HEK293 (cell line): ENCODE measurements around the gene UTP11.

Experiments used
- IKZF3 ChIP-seq: fragments of 450-650 bp; IDR thresholded peaks from 2 replicates; pipeline ENCODE4 v1.5.0; 2018; ENCODE audit warnings: missing biosample characterization, mild to moderate bottlenecking, missing genetic modification characterization, moderate library complexity
- SCRT2 ChIP-seq: fragments of 450-650 bp; formaldehyde crosslinking; IDR thresholded peaks from 2 replicates; pipeline ENCODE4 v1.5.1; 2016; ENCODE audit warnings: missing biosample characterization, missing genetic modification characterization
- SETDB1 ChIP-seq: IDR thresholded peaks from one replicate; pipeline ENCODE4 v1.6.1; 2017; ENCODE audit warnings: mild to moderate bottlenecking, low read length, moderate library complexity, mixed read lengths; ENCODE audit not compliant: insufficient read length
- SP2 ChIP-seq: fragments of 450-650 bp; formaldehyde crosslinking; IDR thresholded peaks from 2 replicates; pipeline ENCODE4 v1.5.1; 2016; ENCODE audit warnings: missing biosample characterization, missing genetic modification characterization
- SP3 ChIP-seq: fragments of 450-650 bp; formaldehyde crosslinking; IDR thresholded peaks from 2 replicates; pipeline ENCODE4 v1.5.1; 2016; ENCODE audit warnings: missing biosample characterization, missing genetic modification characterization
- SP7 ChIP-seq: fragments of 450-650 bp; formaldehyde crosslinking; IDR thresholded peaks from 2 replicates; pipeline ENCODE4 v1.5.1; 2016; ENCODE audit warnings: missing biosample characterization, missing genetic modification characterization
- YY2 ChIP-seq: fragments of 450-650 bp; formaldehyde crosslinking; IDR thresholded peaks from 2 replicates; pipeline ENCODE4 v1.5.1; 2016; ENCODE audit warnings: missing biosample characterization, missing genetic modification characterization
- ZBTB11 ChIP-seq: fragments of 450-650 bp; formaldehyde crosslinking; conservative IDR thresholded peaks from 2 replicates; pipeline ENCODE4 v1.5.1; 2016; ENCODE audit warnings: low read depth, missing biosample characterization, missing genetic modification characterization
- ZBTB20 ChIP-seq: fragments of 450-650 bp; formaldehyde crosslinking; IDR thresholded peaks from 2 replicates; pipeline ENCODE4 v1.5.1; 2016; ENCODE audit warnings: missing biosample characterization, missing genetic modification characterization
- ZBTB26 ChIP-seq: fragments of 450-650 bp; formaldehyde crosslinking; optimal IDR thresholded peaks from 2 replicates; pipeline ENCODE3; 2016; ENCODE audit warnings: missing biosample characterization, mild to moderate bottlenecking, missing genetic modification characterization
- ZFHX2 ChIP-seq: fragments of 450-650 bp; formaldehyde crosslinking; conservative IDR thresholded peaks from 2 replicates; pipeline ENCODE4 v1.5.1; 2016; ENCODE audit warnings: missing biosample characterization, missing genetic modification characterization
- ZNF132 ChIP-seq: fragments of 450-650 bp; formaldehyde crosslinking; IDR thresholded peaks from 2 replicates; pipeline ENCODE4 v1.5.1; 2017; ENCODE audit warnings: missing biosample characterization, missing genetic modification characterization, borderline replicate concordance
- ZNF146 ChIP-seq: fragments of 450-650 bp; formaldehyde crosslinking; IDR thresholded peaks from 2 replicates; pipeline ENCODE4 v1.5.1; 2016; ENCODE audit warnings: missing biosample characterization, missing genetic modification characterization
- ZNF174 ChIP-seq: fragments of 450-650 bp; formaldehyde crosslinking; IDR thresholded peaks from 2 replicates; pipeline ENCODE4 v1.5.0; 2017; ENCODE audit warnings: missing biosample characterization, mild to moderate bottlenecking, missing genetic modification characterization
- ZNF19 ChIP-seq: fragments of 450-650 bp; formaldehyde crosslinking; IDR thresholded peaks from 2 replicates; pipeline ENCODE4; 2016; ENCODE audit warnings: missing biosample characterization, missing genetic modification characterization, low read depth
- ZNF366 ChIP-seq: fragments of 450-650 bp; formaldehyde crosslinking; conservative IDR thresholded peaks from 2 replicates; pipeline ENCODE4 v1.5.1; 2016; ENCODE audit warnings: missing biosample characterization, missing genetic modification characterization
- ZNF391 ChIP-seq: fragments of 450-650 bp; formaldehyde crosslinking; IDR thresholded peaks from 2 replicates; pipeline ENCODE4 v1.5.1; 2016; ENCODE audit warnings: low read depth, missing biosample characterization, missing genetic modification characterization, borderline replicate concordance
- ZNF521 ChIP-seq: fragments of 450-650 bp; formaldehyde crosslinking; IDR thresholded peaks from 2 replicates; pipeline ENCODE4 v1.5.1; 2017; ENCODE audit warnings: missing biosample characterization, mild to moderate bottlenecking, missing genetic modification characterization
- ZNF561 ChIP-seq: fragments of 450-650 bp; IDR thresholded peaks from 2 replicates; pipeline ENCODE4 v1.5.1; 2018; ENCODE audit warnings: missing biosample characterization, missing genetic modification characterization, borderline replicate concordance
- ZNF660 ChIP-seq: fragments of 450-650 bp; IDR thresholded peaks from 2 replicates; pipeline ENCODE4 v1.5.1; 2018; ENCODE audit warnings: missing biosample characterization, mild to moderate bottlenecking, missing genetic modification characterization
- ZNF664 ChIP-seq: fragments of 450-650 bp; formaldehyde crosslinking; IDR thresholded peaks from 2 replicates; pipeline ENCODE4 v1.5.1; 2016; ENCODE audit warnings: missing biosample characterization, missing genetic modification characterization
- ZNF701 ChIP-seq: fragments of 450-650 bp; formaldehyde crosslinking; IDR thresholded peaks from 2 replicates; pipeline ENCODE4 v1.5.1; 2016; ENCODE audit warnings: missing biosample characterization, missing genetic modification characterization
- ZNF76 ChIP-seq: fragments of 450-650 bp; formaldehyde crosslinking; IDR thresholded peaks from 2 replicates; pipeline ENCODE4; 2016; ENCODE audit warnings: low read depth, missing biosample characterization, missing genetic modification characterization, borderline replicate concordance
- ZNF830 ChIP-seq: fragments of 450-650 bp; IDR thresholded peaks from 2 replicates; pipeline ENCODE4 v1.5.0; 2018; ENCODE audit warnings: missing biosample characterization, missing genetic modification characterization, low read depth, mild to moderate bottlenecking, moderate library complexity
- TF ChIP-seq, protein P1 (sequence below): fragments of 450-650 bp; formaldehyde crosslinking; IDR thresholded peaks from 2 replicates; pipeline ENCODE4 v1.5.1; 2016; ENCODE audit warnings: missing biosample characterization, missing genetic modification characterization
- TF ChIP-seq, protein P2 (sequence below): fragments of 450-650 bp; formaldehyde crosslinking; IDR thresholded peaks from 2 replicates; pipeline ENCODE4 v1.5.1; 2016; ENCODE audit warnings: missing biosample characterization, missing genetic modification characterization
- TF ChIP-seq, protein P3 (sequence below): IDR thresholded peaks from 2 replicates; pipeline ENCODE4 v1.6.1; 2011; ENCODE audit warnings: mild to moderate bottlenecking, low read depth, low read length, borderline replicate concordance

The UTP11 gene

GRCh38 chr1:38012363-38013226 lies at the start of gene UTP11 (continued):
- 0 out of 2 replicates have a peak, but pooled peaks have one; percentile 30 for TF ChIP-seq ZNF366 (tag by site-specific recombination)
- TF ChIP-seq ZNF660 (tag by site-specific recombination): peak; percentile 72; the same call in 1 of the 2 replicates
- peak; percentile 79; the same call in 1 of the 2 replicates for TF ChIP-seq ZNF664 (tag by site-specific recombination)
- peak; percentile 45 for TF ChIP-seq ZBTB26 (tag by site-specific recombination)
- TF ChIP-seq YY2 (tag by site-specific recombination): peak; percentile 57; the same call in 1 of the 2 replicates
- TF ChIP-seq IKZF3 (tag by site-specific recombination): 0 out of 2 replicates have a peak, but pooled peaks have one; percentile 32
- peak; percentile 83 for TF ChIP-seq ZBTB20 (tag by site-specific recombination)
- peak; percentile 86 for TF ChIP-seq SP2 (tag by site-specific recombination)
- TF ChIP-seq, protein P1, sequence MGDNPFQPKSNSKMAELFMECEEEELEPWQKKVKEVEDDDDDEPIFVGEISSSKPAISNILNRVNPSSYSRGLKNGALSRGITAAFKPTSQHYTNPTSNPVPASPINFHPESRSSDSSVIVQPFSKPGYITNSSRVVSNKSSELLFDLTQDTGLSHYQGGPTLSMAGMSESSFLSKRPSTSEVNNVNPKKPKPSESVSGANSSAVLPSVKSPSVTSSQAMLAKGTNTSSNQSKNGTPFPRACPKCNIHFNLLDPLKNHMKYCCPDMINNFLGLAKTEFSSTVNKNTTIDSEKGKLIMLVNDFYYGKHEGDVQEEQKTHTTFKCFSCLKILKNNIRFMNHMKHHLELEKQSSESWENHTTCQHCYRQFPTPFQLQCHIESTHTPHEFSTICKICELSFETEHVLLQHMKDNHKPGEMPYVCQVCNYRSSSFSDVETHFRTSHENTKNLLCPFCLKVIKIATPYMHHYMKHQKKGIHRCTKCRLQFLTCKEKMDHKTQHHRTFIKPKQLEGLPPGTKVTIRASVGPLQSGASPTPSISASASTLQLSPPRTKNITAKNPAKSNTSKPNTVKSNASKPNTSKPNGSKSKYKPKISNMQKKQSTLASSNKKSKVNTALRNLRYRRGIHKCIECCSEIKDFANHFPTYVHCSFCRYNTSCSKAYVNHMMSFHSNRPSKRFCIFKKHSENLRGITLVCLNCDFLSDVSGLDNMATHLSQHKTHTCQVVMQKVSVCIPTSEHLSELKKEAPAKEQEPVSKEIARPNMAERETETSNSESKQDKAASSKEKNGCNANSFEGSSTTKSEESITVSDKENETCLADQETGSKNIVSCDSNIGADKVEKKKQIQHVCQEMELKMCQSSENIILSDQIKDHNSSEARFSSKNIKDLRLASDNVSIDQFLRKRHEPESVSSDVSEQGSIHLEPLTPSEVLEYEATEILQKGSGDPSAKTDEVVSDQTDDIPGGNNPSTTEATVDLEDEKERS: no peak
- peak; percentile 80 for TF ChIP-seq ZBTB11
- TF ChIP-seq ZNF391 (tag by site-specific recombination): peak; percentile 26; the same call in 1 of the 2 replicates
- TF ChIP-seq ZNF132 (tag by site-specific recombination): no peak
- peak; percentile 83 for TF ChIP-seq SP3 (tag by site-specific recombination)
- TF ChIP-seq ZNF146 (tag by site-specific recombination): no peak
- peak; percentile 48; the same call in 1 of the 2 replicates for TF ChIP-seq SP7
- TF ChIP-seq ZNF701 (tag by site-specific recombination): no peak
- TF ChIP-seq ZNF521 (tag by site-specific recombination): no peak
- TF ChIP-seq ZNF76 (tag by site-specific recombination): peak; percentile 97
- no peak for TF ChIP-seq ZNF19 (tag by site-specific recombination)
- TF ChIP-seq, protein P2, sequence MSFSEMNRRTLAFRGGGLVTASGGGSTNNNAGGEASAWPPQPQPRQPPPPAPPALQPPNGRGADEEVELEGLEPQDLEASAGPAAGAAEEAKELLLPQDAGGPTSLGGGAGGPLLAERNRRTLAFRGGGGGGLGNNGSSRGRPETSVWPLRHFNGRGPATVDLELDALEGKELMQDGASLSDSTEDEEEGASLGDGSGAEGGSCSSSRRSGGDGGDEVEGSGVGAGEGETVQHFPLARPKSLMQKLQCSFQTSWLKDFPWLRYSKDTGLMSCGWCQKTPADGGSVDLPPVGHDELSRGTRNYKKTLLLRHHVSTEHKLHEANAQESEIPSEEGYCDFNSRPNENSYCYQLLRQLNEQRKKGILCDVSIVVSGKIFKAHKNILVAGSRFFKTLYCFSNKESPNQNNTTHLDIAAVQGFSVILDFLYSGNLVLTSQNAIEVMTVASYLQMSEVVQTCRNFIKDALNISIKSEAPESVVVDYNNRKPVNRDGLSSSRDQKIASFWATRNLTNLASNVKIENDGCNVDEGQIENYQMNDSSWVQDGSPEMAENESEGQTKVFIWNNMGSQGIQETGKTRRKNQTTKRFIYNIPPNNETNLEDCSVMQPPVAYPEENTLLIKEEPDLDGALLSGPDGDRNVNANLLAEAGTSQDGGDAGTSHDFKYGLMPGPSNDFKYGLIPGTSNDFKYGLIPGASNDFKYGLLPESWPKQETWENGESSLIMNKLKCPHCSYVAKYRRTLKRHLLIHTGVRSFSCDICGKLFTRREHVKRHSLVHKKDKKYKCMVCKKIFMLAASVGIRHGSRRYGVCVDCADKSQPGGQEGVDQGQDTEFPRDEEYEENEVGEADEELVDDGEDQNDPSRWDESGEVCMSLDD: peak; percentile 56; the same call in 1 of the 2 replicates
- TF ChIP-seq ZFHX2 (tag by site-specific recombination): peak; percentile 64
- peak; percentile 38; the same call in 1 of the 2 replicates for TF ChIP-seq SCRT2 (tag by site-specific recombination)
- TF ChIP-seq, protein P3, sequence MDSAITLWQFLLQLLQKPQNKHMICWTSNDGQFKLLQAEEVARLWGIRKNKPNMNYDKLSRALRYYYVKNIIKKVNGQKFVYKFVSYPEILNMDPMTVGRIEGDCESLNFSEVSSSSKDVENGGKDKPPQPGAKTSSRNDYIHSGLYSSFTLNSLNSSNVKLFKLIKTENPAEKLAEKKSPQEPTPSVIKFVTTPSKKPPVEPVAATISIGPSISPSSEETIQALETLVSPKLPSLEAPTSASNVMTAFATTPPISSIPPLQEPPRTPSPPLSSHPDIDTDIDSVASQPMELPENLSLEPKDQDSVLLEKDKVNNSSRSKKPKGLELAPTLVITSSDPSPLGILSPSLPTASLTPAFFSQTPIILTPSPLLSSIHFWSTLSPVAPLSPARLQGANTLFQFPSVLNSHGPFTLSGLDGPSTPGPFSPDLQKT: peak; percentile 94
- TF ChIP-seq SETDB1: peak; percentile 98
- 0 out of 2 replicates have a peak, but pooled peaks have one; percentile 15 for TF ChIP-seq ZNF561 (tag by site-specific recombination)
- TF ChIP-seq ZNF174 (tag by site-specific recombination): no peak
- TF ChIP-seq ZNF830 (tag by site-specific recombination): no peak
